CD14-positive monocyte (primary cell): ENCODE data around the gene ADAMTSL1. TPM values are rescaled to one million over a fixed set of nuclear protein-coding genes. Genes with fewer than 3 reads are reported as not detected.

Source experiments
- DNase-seq, 3 donors: peaks; one replicate each; pipeline ENCODE4 v3.0.0-alpha.2; 2011 to 2022
- H2AFZ ChIP-seq: 2 replicates; pipeline ENCODE4 v1.6.0; 2012; ENCODE audit warnings: mild to moderate bottlenecking, low read depth, low read length, inconsistent platforms; ENCODE audit not compliant: insufficient read depth, poor library complexity, severe bottlenecking
- H3K27ac ChIP-seq, 2 donors: 1 replicate in 1 of 2; 2 replicates in 1 of 2; pipeline ENCODE4 v1.5.1; 2012 to 2013; ENCODE audit warnings: low read length in 2 of 2, control low read depth in 1 of 2, inconsistent platforms in 1 of 2, low read depth in 1 of 2, mild to moderate bottlenecking in 1 of 2
- H3K27me3 ChIP-seq, 2 donors: one replicate each; pipeline versions ENCODE4 v1.6.0 to v1.6.1; 2011 to 2013; ENCODE audit warnings: low read length in 2 of 2; ENCODE audit not compliant: control insufficient read depth in 2 of 2, insufficient read depth in 2 of 2
- H3K36me3 ChIP-seq, 2 donors: replicated peaks in 1 of 2; 1 replicate in 1 of 2; 2 replicates in 1 of 2; pipeline versions ENCODE4 v1.5.1 to v1.6.1; 2012 to 2013; ENCODE audit warnings: low read length in 2 of 2, control low read depth in 1 of 2, inconsistent platforms in 1 of 2, mild to moderate bottlenecking in 1 of 2; ENCODE audit not compliant: insufficient read depth in 2 of 2, control insufficient read depth in 1 of 2
- H3K4me1 ChIP-seq, 2 donors: 1 replicate in 1 of 2; 2 replicates in 1 of 2; pipeline versions ENCODE4 v1.5.1 to v1.6.1; 2012 to 2013; ENCODE audit warnings: low read length in 2 of 2, control low read depth in 1 of 2, inconsistent platforms in 1 of 2, mild to moderate bottlenecking in 1 of 2, moderate library complexity in 1 of 2; ENCODE audit not compliant: insufficient read depth in 2 of 2, control insufficient read depth in 1 of 2
- H3K4me2 ChIP-seq: replicated peaks from 2 replicates; pipeline ENCODE3; 2012; ENCODE audit warnings: low read length, moderate library complexity, mild to moderate bottlenecking; ENCODE audit not compliant: poor library complexity, severe bottlenecking; ENCODE audit errors: extremely low read depth
- H3K4me3 ChIP-seq, 3 experiments: fragments of 200-600 bp in 1 of 3; sonication (generic) in 1 of 3; replicated peaks in 1 of 3; 1 replicate in 2 of 3; 2 replicates in 1 of 3; pipeline ENCODE4 v1.5.1; 2011 to 2013; ENCODE audit warnings: low read length in 3 of 3, mild to moderate bottlenecking in 3 of 3, control low read depth in 2 of 3, low read depth in 2 of 3, inconsistent platforms in 1 of 3, moderate library complexity in 1 of 3
- H3K79me2 ChIP-seq: 2 replicates; pipeline ENCODE4 v1.6.0; 2012; ENCODE audit warnings: mild to moderate bottlenecking, control low read depth, inconsistent platforms, low read length, moderate library complexity; ENCODE audit not compliant: insufficient read depth
- H3K9ac ChIP-seq: 2 replicates; pipeline ENCODE4 v1.6.0; 2017; ENCODE audit warnings: low read length, mild to moderate bottlenecking; ENCODE audit not compliant: insufficient read depth, poor library complexity, severe bottlenecking
- H3K9me3 ChIP-seq, 2 donors: replicated peaks in 1 of 2; 1 replicate in 1 of 2; 2 replicates in 1 of 2; pipeline versions ENCODE4 v1.5.1 to v1.6.1; 2012 to 2013; ENCODE audit warnings: low read length in 2 of 2, control low read depth in 1 of 2; ENCODE audit not compliant: control insufficient read depth in 1 of 2, insufficient read depth in 1 of 2
- H4K20me1 ChIP-seq: 2 replicates; pipeline ENCODE4 v1.6.0; 2012; ENCODE audit warnings: mild to moderate bottlenecking, low read length, control low read depth, moderate library complexity; ENCODE audit not compliant: insufficient read depth
- H3K27ac Mint-ChIP-seq, 7 donors: one replicate each; pipeline ENCODE4 v1.8.0; 2020; ENCODE audit warnings: mild to moderate bottlenecking in 7 of 7, mixed read lengths in 7 of 7, moderate library complexity in 6 of 7, inconsistent platforms in 2 of 7
- H3K27me3 Mint-ChIP-seq, 3 donors: one replicate each; pipeline ENCODE4 v1.8.0; 2021 to 2022; ENCODE audit warnings: low read depth in 3 of 3, mild to moderate bottlenecking in 3 of 3, mixed read lengths in 3 of 3, moderate library complexity in 3 of 3, inconsistent platforms in 1 of 3
- H3K36me3 Mint-ChIP-seq, 2 donors: one replicate each; pipeline ENCODE4 v1.8.0; 2020; ENCODE audit warnings: mixed read lengths in 2 of 2, inconsistent platforms in 1 of 2, mild to moderate bottlenecking in 1 of 2
- H3K4me1 Mint-ChIP-seq: one replicate; pipeline ENCODE4 v1.8.0; 2020; ENCODE audit warnings: mild to moderate bottlenecking, mixed read lengths
- H3K4me3 Mint-ChIP-seq, 2 donors: one replicate each; pipeline ENCODE4 v1.8.0; 2020; ENCODE audit warnings: mild to moderate bottlenecking in 2 of 2, mixed read lengths in 2 of 2, moderate library complexity in 1 of 2
- H3K9me3 Mint-ChIP-seq, 7 donors: one replicate each; pipeline ENCODE4 v1.8.0; 2020 to 2022; ENCODE audit warnings: mixed read lengths in 7 of 7, mild to moderate bottlenecking in 6 of 7, moderate library complexity in 6 of 7, inconsistent platforms in 2 of 7
- CTCF ChIP-seq: fragments of 200-600 bp; IDR thresholded peaks from one replicate; pipeline ENCODE4 v1.8.0; 2022; ENCODE audit warnings: antibody characterized with exemption, mild to moderate bottlenecking
- WGBS: methylation state at CpG from one replicate; pipeline ENCODE4 v1.1.5; 2013; ENCODE audit warnings: missing lambda C conversion rate; ENCODE audit not compliant: insufficient coverage; 5-methylcytosine and 5-hydroxymethylcytosine counted together
- intact Hi-C, 2 donors: fragments of 100-400 bp; cut with micrococcal nuclease; formaldehyde crosslinking; loops; one replicate each; pipeline versions ENCODE4 v1.15.0 to v1.15.1; 2023
- polyA plus RNA-seq, 3 donors: library from polyadenylated mRNA; depleted of rRNA in 1 of 3; unstranded in 2 of 3; stranded (reverse) in 1 of 3; fragments of 300-500 nt in 2 of 3; fragments of >200 nt in 1 of 3; fragmentation: Illumina TruSeq in 2 of 3; gene quantifications; 1 replicate in 2 of 3; 2 replicates in 1 of 3; pipeline ENCODE4 v1.2.3, GENCODE V29; 2012 to 2021

Gene ADAMTSL1
- polyA plus RNA-seq, 3 donors: not detected

- intact Hi-C loops: no loop called here
- Histone ChIP-seq H3K79me2 (no peaks in the 10 kb centered on the region), H3K27ac (no peak overlapping the region), H3K9ac (no peak overlapping the region), H4K20me1 (no peaks in the 10 kb centered on the region), H3K4me2 (no peak overlapping the region), H3K9me3 (no peaks in the 10 kb centered on the region), H3K36me3 (no peaks in the 10 kb centered on the region), H3K4me3 (no peak overlapping the region), H3K4me1 (no peaks in the 10 kb centered on the region), H3K27me3 (no peaks in the 10 kb centered on the region), H2AFZ (no peak overlapping the region)
- Mint-ChIP-seq H3K4me3 (no peak overlapping the region), H3K27ac (no peak overlapping the region), H3K4me1 (no peaks in the 10 kb centered on the region), H3K36me3 (no peaks in the 10 kb centered on the region), H3K27me3 (peaks cover 0 to 3% (median 2%) of the 10 kb centered on the region in 3 donors), H3K9me3 (peaks cover 0 to 6% (median 0%) of the 10 kb centered on the region in 7 donors)
- DNase-seq: no peak
- WGBS: 100% methylated on average over 1 of the region's 1 CpG
- TF ChIP-seq CTCF: no peak
Measured at GRCh38 chr9:18887546-18887945, 413.6 kb downstream of the ADAMTSL1 start.

GRCh38 chr9:18888290-18888689 is 414.3 kb downstream of the ADAMTSL1 start:
- Histone ChIP-seq H3K4me2 (no peak overlapping the region), H3K79me2 (no peaks in the 10 kb centered on the region), H4K20me1 (no peaks in the 10 kb centered on the region), H3K4me1 (no peaks in the 10 kb centered on the region), H3K9me3 (no peaks in the 10 kb centered on the region), H3K4me3 (no peak overlapping the region), H3K9ac (no peak overlapping the region), H2AFZ (no peak overlapping the region), H3K27ac (no peak overlapping the region), H3K36me3 (no peaks in the 10 kb centered on the region), H3K27me3 (no peaks in the 10 kb centered on the region)
- Mint-ChIP-seq H3K27ac (no peak overlapping the region), H3K4me1 (no peaks in the 10 kb centered on the region), H3K36me3 (no peaks in the 10 kb centered on the region), H3K4me3 (no peak overlapping the region), H3K9me3 (peaks cover 0 to 3% (median under 1%) of the 10 kb centered on the region in 7 donors), H3K27me3 (peaks cover 0 to 3% (median 2%) of the 10 kb centered on the region in 3 donors)
- intact Hi-C loops: no loop called here
- WGBS: 83% methylated on average over 1 of the region's 1 CpG
- no peak for TF ChIP-seq CTCF
- no peak for DNase-seq
